NCI-H446 treated with DMSO at 0.1 percent for 48 hours (cell line): ENCODE results near the gene SMIM27.
"Not testable (repeated sequence)": the region's sequence is repeated elsewhere in the genome, so short reads cannot be mapped to it uniquely, and the experiment has no call there.

ENCODE experiments used
- DNase-seq: peaks from one replicate; lab custom pipeline; 2025; lab: John Stamatoyannopoulos, UW

The SMIM27 gene

GRCh38 chr9:32599021-32599420 is 46.9 kb downstream of the SMIM27 start:
- not testable (repeated sequence) for DNase-seq
